GM04503 (cell line): ENCODE data around the gene HIPK3.
"Not testable (repeated sequence)": the region's sequence is repeated elsewhere in the genome, so short reads cannot be mapped to it uniquely, and the experiment has no call there.

Source experiments
- DNase-seq: peaks from one replicate; pipeline ENCODE4 v3.0.0-alpha.2; 2012; ENCODE audit warnings: low read depth

Gene HIPK3

GRCh38 chr11:33259869-33260268, 2.7 kb downstream of the HIPK3 start:
- DNase-seq, result no peak

GRCh38 chr11:33261350-33261749, 4.2 kb downstream of the HIPK3 start:
- not testable (repeated sequence) for DNase-seq

DNA sequence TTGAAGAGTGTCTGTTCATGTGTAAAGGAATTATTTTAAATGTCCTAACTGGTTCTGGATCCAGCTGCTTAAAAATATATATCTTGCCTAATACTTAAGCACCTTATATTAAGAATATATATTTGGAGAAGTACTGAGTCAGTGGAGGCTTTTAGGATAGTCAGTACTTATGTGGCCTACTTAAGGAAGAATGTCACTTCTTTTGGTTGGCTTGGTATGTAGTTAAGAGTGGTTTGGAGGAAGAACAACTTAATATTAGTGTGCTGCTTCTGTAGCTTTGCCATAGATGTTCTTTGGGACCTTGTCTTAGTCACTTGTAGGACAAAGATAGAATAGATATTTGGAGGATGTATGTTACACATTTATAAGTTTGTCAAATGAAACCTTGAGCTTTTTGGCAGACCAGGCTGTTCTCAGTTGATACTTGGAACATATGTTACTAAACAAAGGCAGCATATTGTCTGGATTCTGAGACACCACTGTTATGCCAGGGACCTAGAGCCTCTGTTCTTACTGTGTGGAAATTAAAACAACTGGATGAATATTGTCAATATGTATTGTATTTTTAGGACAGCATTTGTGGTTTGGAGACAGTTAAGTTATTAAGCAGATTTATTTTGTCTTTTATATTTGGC, 4.9 kb downstream of the HIPK3 start:
- DNase-seq, result no peak

GRCh38 chr11:33263549-33263948, 6.4 kb downstream of the HIPK3 start:
- DNase-seq, result no peak

GRCh38 chr11:33264926-33265325, 7.7 kb downstream of the HIPK3 start:
- no peak for DNase-seq

DNA sequence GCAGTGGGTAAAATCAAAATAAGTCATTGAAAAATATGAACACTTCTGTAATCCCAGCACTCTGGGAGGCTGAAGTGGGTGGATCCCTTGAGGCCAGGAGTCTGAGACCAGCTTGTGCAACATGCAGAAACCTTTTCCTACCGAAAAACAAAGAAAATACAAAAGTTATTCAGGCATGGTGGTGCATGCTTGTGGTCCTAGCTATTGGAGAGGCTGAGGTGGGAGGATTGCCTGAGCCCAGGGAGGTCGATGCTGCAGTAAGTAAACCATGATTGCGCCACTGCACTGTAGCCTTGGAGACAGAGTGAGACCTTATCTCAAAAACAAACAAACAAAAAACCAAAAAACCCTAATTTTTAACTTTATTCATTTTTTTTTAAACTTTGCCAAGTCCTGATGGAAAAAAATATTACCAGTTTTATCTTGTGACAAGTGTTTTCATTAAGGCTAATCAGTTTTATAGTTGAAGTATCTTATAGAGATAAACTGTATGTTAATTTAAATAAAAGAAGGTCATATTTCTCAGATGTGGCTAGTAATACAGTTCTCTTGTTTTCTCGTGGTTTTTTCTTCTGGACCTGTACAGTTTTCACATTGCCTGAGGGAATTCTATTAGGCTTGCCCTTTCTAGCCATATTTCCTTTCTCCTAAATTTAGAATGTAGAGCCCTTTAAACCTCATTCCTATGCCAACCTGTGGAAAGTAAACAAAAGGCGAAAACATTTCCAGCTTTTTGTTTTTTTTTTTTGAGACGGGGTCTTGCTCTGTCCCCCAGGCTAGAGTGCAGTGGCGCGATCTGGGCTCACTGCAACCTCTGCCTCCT, 9.4 kb downstream of the HIPK3 start:
- DNase-seq, result no peak

DNA sequence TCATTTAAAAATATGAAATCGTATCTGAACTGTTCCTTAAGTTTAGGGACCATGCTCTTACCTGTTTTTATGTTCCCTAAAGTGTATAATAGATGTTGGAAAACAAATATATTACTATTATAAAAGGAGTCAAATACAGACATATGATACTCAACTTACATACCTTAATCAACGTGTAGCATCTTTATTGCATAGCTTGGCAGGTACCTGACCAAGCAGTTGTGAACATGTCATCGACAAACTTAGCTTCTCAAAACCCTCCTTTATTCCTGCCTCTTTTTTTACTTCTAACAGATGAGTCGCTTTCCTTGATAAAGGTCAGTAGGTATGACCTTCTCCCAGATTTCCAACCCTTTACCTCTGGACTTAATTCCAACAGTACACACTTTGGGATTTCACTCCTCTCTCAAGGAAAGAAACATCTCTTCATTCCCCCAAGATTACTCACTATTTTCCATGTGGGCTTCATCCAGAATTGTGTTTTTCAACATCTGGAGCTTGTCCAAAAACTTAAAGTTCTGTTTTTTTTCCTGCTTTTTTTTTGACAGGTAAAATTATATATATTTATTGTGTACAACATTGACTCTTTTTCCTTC, 11.9 kb downstream of the HIPK3 start:
- no peak for DNase-seq

GRCh38 chr11:33269822-33270221, 12.6 kb downstream of the HIPK3 start:
- DNase-seq, result no peak

GRCh38 chr11:33271059-33271458, 13.9 kb downstream of the HIPK3 start:
- no peak for DNase-seq

- DNase-seq, result no peak
Observed at GRCh38 chr11:33272338-33273107, 15.3 kb downstream of the HIPK3 start.

GRCh38 chr11:33273656-33274055, 16.5 kb downstream of the HIPK3 start:
- no peak for DNase-seq

DNA sequence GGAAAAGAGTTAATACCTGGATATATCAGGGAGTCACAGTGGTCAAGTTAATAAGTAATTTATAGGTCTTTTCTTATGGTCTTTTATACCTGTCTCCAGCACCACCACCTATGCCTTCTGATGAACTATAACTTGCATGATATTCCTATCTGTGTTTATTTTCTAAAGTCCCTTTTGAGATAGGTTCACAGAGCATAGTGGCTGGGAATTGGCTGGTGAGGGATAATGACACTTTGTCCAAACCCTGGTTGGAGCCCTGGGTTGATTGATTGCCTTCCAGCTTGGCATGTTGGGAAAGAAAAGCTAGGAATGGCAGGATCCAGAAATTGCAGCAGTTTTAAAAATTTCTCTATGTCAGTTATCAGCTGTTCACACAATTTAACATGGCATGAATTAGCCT, 23.2 kb downstream of the HIPK3 start:
- DNase-seq, result no peak

- no peak for DNase-seq
Observed at GRCh38 chr11:33281758-33282157, 24.6 kb downstream of the HIPK3 start.

DNA sequence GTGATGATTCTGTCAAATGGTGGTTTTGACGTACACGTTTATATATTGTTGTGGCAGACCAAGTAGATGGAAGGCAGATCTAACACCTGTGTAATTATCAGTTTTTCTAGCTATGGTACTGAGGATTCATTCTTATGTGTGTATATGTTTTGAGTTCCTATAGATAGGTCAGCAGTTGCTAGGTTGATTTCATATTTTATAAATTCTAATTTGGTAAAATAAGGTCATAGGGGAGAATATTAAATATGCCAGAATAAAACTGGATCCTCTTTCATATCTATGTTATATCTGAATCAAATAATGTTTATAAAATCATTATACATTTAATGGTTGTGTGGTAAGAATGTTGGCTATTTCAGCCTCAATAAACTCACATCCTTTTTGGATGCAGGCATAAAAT, 27.6 kb downstream of the HIPK3 start:
- DNase-seq, result no peak

GRCh38 chr11:33290319-33290718, 33.1 kb downstream of the HIPK3 start:
- no peak for DNase-seq

- DNase-seq, result no peak
Observed at GRCh38 chr11:33291004-33291777, 34.0 kb downstream of the HIPK3 start.

DNA sequence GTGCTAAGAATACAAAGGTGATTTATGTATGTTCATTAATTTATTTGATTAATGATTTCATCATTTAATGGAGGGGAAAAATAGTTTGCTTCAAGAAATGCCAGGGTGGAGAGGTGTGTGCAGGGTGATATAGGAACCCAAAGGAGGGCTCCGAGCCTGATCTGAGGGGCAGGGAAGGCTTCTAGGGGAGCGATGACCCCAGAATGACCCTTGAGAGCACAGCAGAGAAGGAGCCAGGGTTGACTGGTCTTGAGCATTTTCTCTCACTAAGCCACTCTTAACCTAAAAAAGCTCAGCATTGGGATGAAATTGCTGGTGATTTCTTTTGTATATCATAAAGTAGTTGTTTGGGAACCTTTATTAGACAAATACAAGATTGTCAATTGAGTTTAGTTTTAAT, 35.1 kb downstream of the HIPK3 start:
- no peak for DNase-seq

DNA sequence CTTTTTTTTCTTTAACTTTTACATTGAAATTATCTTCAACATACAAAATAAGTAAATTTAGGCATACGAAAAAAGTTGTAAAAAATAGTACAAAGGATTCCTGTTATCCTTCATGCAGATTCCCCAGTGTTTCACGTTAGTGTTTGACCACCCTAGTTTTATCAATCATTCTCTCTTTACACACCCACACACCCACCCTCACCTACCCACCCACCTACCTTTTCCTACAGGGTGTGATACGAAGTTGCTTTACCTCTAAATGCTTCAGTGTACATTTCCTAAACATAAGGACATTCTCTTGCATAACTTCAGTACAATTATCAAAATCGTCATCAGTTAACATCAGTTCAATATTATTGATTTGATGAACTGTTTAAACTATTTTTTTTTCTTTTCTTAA, 37.0 kb downstream of the HIPK3 start:
- DNase-seq, result no peak

DNA sequence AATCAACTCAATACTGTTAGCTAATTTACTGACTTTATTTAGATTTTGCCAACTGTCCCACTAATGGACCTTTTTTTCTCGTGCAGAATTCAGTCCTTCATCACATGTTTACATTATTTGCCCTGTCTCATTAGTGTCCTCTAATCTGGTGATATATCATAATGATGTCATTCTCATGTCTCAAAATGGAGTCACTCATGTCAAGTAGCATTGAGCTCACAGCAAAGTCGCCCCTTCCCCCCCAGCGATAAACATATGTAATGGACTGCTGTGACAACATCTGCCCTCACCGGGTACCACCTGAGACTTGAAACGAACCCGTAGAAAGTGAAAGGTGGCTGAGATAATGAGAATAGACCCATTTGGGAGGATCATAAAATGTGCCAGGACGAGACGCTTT, 37.6 kb downstream of the HIPK3 start:
- no peak for DNase-seq

DNA sequence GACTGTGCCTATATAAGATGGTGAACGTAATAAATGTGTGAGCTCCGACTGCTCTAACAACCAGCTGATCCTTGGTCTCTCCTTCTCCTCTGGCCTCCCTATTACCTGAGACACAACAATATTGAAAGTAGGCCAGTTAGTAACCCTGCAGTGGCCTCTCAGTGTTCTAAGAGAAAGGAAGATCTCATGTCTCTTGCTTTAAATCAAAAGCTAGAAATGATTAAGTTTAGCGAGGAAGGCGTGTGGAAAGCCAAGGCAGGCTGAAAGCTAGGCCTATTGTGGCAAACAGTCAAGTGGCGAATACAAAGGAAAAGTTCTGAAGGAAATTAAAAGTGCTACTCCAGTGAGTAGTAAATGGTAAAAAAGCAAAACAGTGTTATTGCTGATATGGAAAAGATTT, 39.5 kb downstream of the HIPK3 start:
- DNase-seq, result no peak

DNA sequence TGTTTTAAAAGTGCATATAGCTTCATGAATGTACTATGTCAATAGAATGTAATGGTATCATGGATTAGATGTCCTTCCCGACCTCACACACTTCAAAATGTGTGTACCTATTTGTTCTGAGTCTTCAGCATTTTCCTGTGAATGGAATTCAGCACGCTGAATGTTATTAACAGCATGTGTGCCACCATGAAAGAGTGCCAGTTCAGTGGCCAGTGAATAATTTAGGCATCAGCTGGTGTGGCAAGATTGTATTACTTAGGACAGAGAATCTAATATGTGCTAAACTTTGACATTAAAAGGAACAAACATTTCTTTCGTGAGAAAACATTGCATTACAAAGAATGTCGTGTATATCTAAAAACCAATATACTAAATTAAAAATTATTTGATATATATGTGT, 46.4 kb downstream of the HIPK3 start:
- no peak for DNase-seq

GRCh38 chr11:33306821-33307220, 49.6 kb downstream of the HIPK3 start:
- not testable (repeated sequence) for DNase-seq
